Skeletal muscle satellite cell (primary cell): ENCODE measurements around the gene UROC1.

Source experiments
- H3K27me3 ChIP-seq: 2 replicates; pipeline ENCODE4 v1.7.0; 2013; ENCODE audit warnings: low read length; ENCODE audit not compliant: control insufficient read depth, insufficient read depth
- H3K36me3 ChIP-seq: 2 replicates; pipeline ENCODE4 v1.7.0; 2013; ENCODE audit warnings: mild to moderate bottlenecking, control low read depth, low read length; ENCODE audit not compliant: insufficient read depth
- H3K4me1 ChIP-seq: 2 replicates; pipeline ENCODE4 v1.7.0; 2013; ENCODE audit warnings: low read length; ENCODE audit not compliant: control insufficient read depth, insufficient read depth
- H3K4me2 ChIP-seq: 2 replicates; pipeline ENCODE4 v1.7.0; 2013; ENCODE audit warnings: mild to moderate bottlenecking, low read length
- H3K4me3 ChIP-seq: 2 replicates; pipeline ENCODE4 v1.7.0; 2013; ENCODE audit warnings: low read length
- H3K9ac ChIP-seq: 2 replicates; pipeline ENCODE4 v1.7.0; 2013; ENCODE audit warnings: mild to moderate bottlenecking, low read depth, low read length, moderate library complexity
- H3K9me3 ChIP-seq: replicated peaks from 2 replicates; pipeline ENCODE4 v1.7.0; 2013; ENCODE audit warnings: mild to moderate bottlenecking, control low read depth, low read length

The UROC1 gene

GRCh38 chr3:126446791-126447190, 70.8 kb downstream of the UROC1 start:
- Histone ChIP-seq H3K9ac (no peak overlapping the region), H3K36me3 (peaks cover 27% of the 10 kb centered on the region)

GRCh38 chr3:126446301-126446700, 71.3 kb downstream of the UROC1 start:
- Histone ChIP-seq H3K4me2 (no peak overlapping the region), H3K27me3 (no peaks in the 10 kb centered on the region), H3K4me1 (peaks cover 3% of the 10 kb centered on the region), H3K36me3 (peaks cover 27% of the 10 kb centered on the region), H3K9ac (no peak overlapping the region), H3K4me3 (no peak overlapping the region), H3K9me3 (no peaks in the 10 kb centered on the region)

More at GRCh38 chr3:126446791-126447190, 70.8 kb downstream of the UROC1 start:
- Histone ChIP-seq H3K4me3 (no peak overlapping the region), H3K9me3 (no peaks in the 10 kb centered on the region), H3K27me3 (no peaks in the 10 kb centered on the region), H3K4me1 (peaks cover 3% of the 10 kb centered on the region), H3K4me2 (no peak overlapping the region)

GRCh38 chr3:126445506-126445905, 72.1 kb downstream of the UROC1 start:
- H3K4me2 ChIP-seq = no peak overlapping the region
- no peaks in the 10 kb centered on the region for H3K9me3 ChIP-seq
- peaks cover 21% of the 10 kb centered on the region for H3K36me3 ChIP-seq
- H3K4me3 ChIP-seq = no peak overlapping the region
- no peak overlapping the region for H3K9ac ChIP-seq
- peaks cover 3% of the 10 kb centered on the region for H3K4me1 ChIP-seq
- no peaks in the 10 kb centered on the region for H3K27me3 ChIP-seq

GRCh38 chr3:126442856-126443242, 74.7 kb downstream of the UROC1 start:
- no peak overlapping the region for H3K4me2 ChIP-seq
- peaks cover 19% of the 10 kb centered on the region for H3K36me3 ChIP-seq
- no peak overlapping the region for H3K4me3 ChIP-seq
- no peaks in the 10 kb centered on the region for H3K9me3 ChIP-seq
- H3K27me3 ChIP-seq = no peaks in the 10 kb centered on the region
- H3K4me1 ChIP-seq = peaks cover 3% of the 10 kb centered on the region
- H3K9ac ChIP-seq = no peak overlapping the region

- Histone ChIP-seq H3K4me2 (no peak overlapping the region), H3K4me3 (no peak overlapping the region), H3K4me1 (peaks cover 3% of the 10 kb centered on the region), H3K9ac (no peak overlapping the region), H3K36me3 (peaks cover 22% of the 10 kb centered on the region), H3K27me3 (no peaks in the 10 kb centered on the region), H3K9me3 (no peaks in the 10 kb centered on the region)
These were observed 75.3 kb downstream of the UROC1 start for GRCh38 chr3:126442094-126442855.

GRCh38 chr3:126441256-126441880, 76.2 kb downstream of the UROC1 start:
- H3K4me3 ChIP-seq = no peak overlapping the region
- no peaks in the 10 kb centered on the region for H3K9me3 ChIP-seq
- no peaks in the 10 kb centered on the region for H3K4me1 ChIP-seq
- no peaks in the 10 kb centered on the region for H3K27me3 ChIP-seq
- no peak overlapping the region for H3K9ac ChIP-seq
- no peak overlapping the region for H3K4me2 ChIP-seq
- H3K36me3 ChIP-seq = peaks cover 28% of the 10 kb centered on the region

- H3K36me3 ChIP-seq = peaks cover 33% of the 10 kb centered on the region
- no peak overlapping the region for H3K4me2 ChIP-seq
- no peak overlapping the region for H3K4me3 ChIP-seq
- H3K9ac ChIP-seq = no peak overlapping the region
- H3K9me3 ChIP-seq = no peaks in the 10 kb centered on the region
- no peaks in the 10 kb centered on the region for H3K4me1 ChIP-seq
- no peaks in the 10 kb centered on the region for H3K27me3 ChIP-seq
These were observed 76.9 kb downstream of the UROC1 start for GRCh38 chr3:126440709-126440995.

GRCh38 chr3:126439968-126440708, 77.4 kb downstream of the UROC1 start:
- Histone ChIP-seq H3K9ac (no peak overlapping the region), H3K4me2 (no peak overlapping the region), H3K4me3 (no peak overlapping the region), H3K4me1 (no peaks in the 10 kb centered on the region), H3K36me3 (peaks cover 33% of the 10 kb centered on the region), H3K9me3 (no peaks in the 10 kb centered on the region), H3K27me3 (no peaks in the 10 kb centered on the region)

GRCh38 chr3:126439346-126439967, 78.1 kb downstream of the UROC1 start:
- no peaks in the 10 kb centered on the region for H3K4me1 ChIP-seq
- no peaks in the 10 kb centered on the region for H3K27me3 ChIP-seq
- no peak overlapping the region for H3K4me2 ChIP-seq
- H3K9me3 ChIP-seq = no peaks in the 10 kb centered on the region
- peaks cover 33% of the 10 kb centered on the region for H3K36me3 ChIP-seq
- no peak overlapping the region for H3K4me3 ChIP-seq
- H3K9ac ChIP-seq = no peak overlapping the region

GRCh38 chr3:126438746-126439145, 78.8 kb downstream of the UROC1 start:
- H3K9ac ChIP-seq = no peak overlapping the region
- H3K36me3 ChIP-seq = peaks cover 33% of the 10 kb centered on the region
- no peaks in the 10 kb centered on the region for H3K9me3 ChIP-seq
- H3K4me1 ChIP-seq = no peaks in the 10 kb centered on the region
- H3K27me3 ChIP-seq = no peaks in the 10 kb centered on the region
- no peak overlapping the region for H3K4me2 ChIP-seq
- no peak overlapping the region for H3K4me3 ChIP-seq

GRCh38 chr3:126438186-126438585, 79.4 kb downstream of the UROC1 start:
- no peaks in the 10 kb centered on the region for H3K27me3 ChIP-seq
- no peak overlapping the region for H3K9ac ChIP-seq
- peaks cover 33% of the 10 kb centered on the region for H3K36me3 ChIP-seq
- no peaks in the 10 kb centered on the region for H3K9me3 ChIP-seq
- H3K4me3 ChIP-seq = no peak overlapping the region
- H3K4me1 ChIP-seq = no peaks in the 10 kb centered on the region
- H3K4me2 ChIP-seq = no peak overlapping the region
